Measurements from ENCODE around the gene USP10.
A peak's percentile ranks its signal among the peaks of the same experiment; 100 is the strongest.

USP10 gene

DNA sequence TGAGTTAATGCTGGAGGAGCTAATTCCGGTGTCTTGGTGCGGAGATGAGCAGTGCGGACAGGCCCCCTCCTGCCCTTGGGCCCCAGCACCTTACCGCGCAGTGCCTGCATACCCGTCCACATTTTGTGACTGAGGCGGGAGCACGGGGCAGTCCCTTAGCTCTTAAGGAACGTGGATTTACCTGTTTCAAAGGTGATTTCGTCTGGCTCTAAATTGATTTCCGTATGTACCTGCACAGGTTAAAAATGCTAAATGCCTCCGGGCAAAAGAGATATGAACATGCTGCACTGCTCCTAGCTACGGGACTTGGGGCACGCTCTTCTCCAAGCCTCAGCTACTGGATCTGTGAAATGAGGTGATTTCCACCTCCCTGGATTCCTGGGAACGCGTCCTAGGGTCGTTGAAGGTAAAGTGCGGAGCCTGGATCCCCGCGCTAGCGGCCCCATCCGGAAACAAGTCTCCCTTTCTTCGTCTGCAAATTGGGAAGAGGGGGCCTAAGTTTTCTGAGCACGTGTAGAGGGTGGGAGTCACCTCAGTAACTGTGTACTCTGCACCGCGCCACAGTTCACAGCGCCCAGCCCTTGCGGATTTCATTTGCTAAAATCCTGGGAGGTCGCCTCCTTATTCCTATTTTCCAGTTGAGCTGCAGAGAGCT lies 119.3 kb downstream of the USP10 start:
- ChIA-PET CTCF (interaction anchor here (0.5 kb wide), 1 partner anchor 62 kb away, joined by 4 read pairs; no protein-coding TSS in a partner anchor), POLR2A (no interaction called here)
- DNase-seq: no peak
- Histone ChIP-seq H3K27me3 (replicated peaks in 2 of 5; ENCODE audit: control insufficient read depth in 4 of 5, insufficient read depth in 5 of 5, low read length in 4 of 5) (peaks cover 0 to 52% (median 26%) of the 10 kb centered on the region in 5 experiments), H3K36me3 (ENCODE audit: control insufficient read depth in 4 of 4, insufficient read depth in 4 of 4, low read length in 3 of 4) (no peaks in the 10 kb centered on the region), H3K9me3 (ENCODE audit: control extremely low read depth in 1 of 5, control insufficient read depth in 4 of 5, insufficient read depth in 2 of 5, low read depth in 1 of 5, low read length in 4 of 5) (no peaks in the 10 kb centered on the region), H3K4me1 (ENCODE audit: control extremely low read depth in 1 of 4, control insufficient read depth in 4 of 4, insufficient read depth in 4 of 4, low read length in 3 of 4) (peaks cover 0 to 12% (median 11%) of the 10 kb centered on the region in 4 experiments), H3K27ac (ENCODE audit: insufficient read depth in 1 of 2, low read depth in 1 of 2, low read length in 2 of 2, poor library complexity in 1 of 2, severe bottlenecking in 2 of 2) (no peak overlapping the region), H3K4me3 (ENCODE audit: control insufficient read depth in 1 of 7, extremely low read depth in 1 of 7, insufficient read depth in 4 of 7, low read depth in 2 of 7, low read length in 6 of 7) (peak overlapping the region in 4 of 7 experiments; percentile 37 to 62 (median 58))
- 53% methylated on average over 29 of the region's 29 CpGs for WGBS (ENCODE audit: insufficient coverage)

DNA sequence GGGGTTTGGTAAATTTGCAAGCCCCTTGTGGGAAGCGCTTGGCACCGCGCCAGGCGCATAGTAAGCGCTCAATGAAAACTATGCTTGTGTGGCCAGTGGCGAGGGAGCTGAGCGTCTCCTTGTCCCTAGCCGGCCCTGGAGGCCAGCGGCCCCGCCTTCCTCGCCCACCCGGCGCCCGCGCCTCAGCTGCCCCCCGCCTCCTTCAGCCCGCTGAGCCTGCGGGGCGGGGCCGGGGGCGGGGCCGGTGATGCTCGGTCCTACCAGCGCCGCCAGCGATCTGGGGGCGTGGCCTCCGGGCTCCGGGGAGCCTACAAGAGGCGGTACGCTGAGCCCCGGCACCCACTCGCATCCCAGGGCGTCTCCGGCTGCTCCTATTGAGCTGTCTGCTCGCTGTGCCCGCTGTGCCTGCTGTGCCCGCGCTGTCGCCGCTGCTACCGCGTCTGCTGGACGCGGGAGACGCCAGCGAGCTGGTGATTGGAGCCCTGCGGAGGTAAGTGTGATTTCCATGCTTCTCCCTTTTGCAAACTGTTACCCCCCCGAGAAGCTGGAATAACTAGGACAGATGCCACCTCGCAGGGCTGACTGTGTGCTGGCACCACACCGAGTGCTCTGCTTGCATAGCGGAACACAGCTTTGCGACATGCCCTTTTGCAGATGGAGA lies 120.0 kb downstream of the USP10 start, which contains the start of gene CRISPLD2:
Gene CRISPLD2 (plus strand): TSS at position 342 of the 661 bp plus-strand sequence. CDS start 18,511 bp downstream, outside the sequence.
- CTCF ChIA-PET: interaction anchor here (1.1 kb wide), 1 partner anchor 66 kb away, joined by 4 read pairs; no protein-coding TSS in a partner anchor
- no peaks in the 10 kb centered on the region for H3K36me3 ChIP-seq (ENCODE audit: control insufficient read depth in 4 of 4, insufficient read depth in 4 of 4, low read length in 3 of 4)
- POLR2A ChIA-PET: no interaction called here
- H3K27me3 ChIP-seq (replicated peaks in 2 of 5; ENCODE audit: control insufficient read depth in 4 of 5, insufficient read depth in 5 of 5, low read length in 4 of 5): peaks cover 0 to 52% (median 28%) of the 10 kb centered on the region in 5 experiments
- peak within 1 kb of the TSS in 6 of 7 experiments; percentile 37 to 70 (median 54) for H3K4me3 ChIP-seq (ENCODE audit: control insufficient read depth in 1 of 7, extremely low read depth in 1 of 7, insufficient read depth in 4 of 7, low read depth in 2 of 7, low read length in 6 of 7)
- H3K9me3 ChIP-seq (ENCODE audit: control extremely low read depth in 1 of 5, control insufficient read depth in 4 of 5, insufficient read depth in 2 of 5, low read depth in 1 of 5, low read length in 4 of 5): no peaks in the 10 kb centered on the region
- peak; percentile 90 to 95 (median 94) for DNase-seq
- H3K27ac ChIP-seq (ENCODE audit: insufficient read depth in 1 of 2, low read depth in 1 of 2, low read length in 2 of 2, poor library complexity in 1 of 2, severe bottlenecking in 2 of 2): no peak within 1 kb of the TSS
- H3K4me1 ChIP-seq (ENCODE audit: control extremely low read depth in 1 of 4, control insufficient read depth in 4 of 4, insufficient read depth in 4 of 4, low read length in 3 of 4): peaks cover 0 to 12% (median 11%) of the 10 kb centered on the region in 4 experiments
- WGBS (ENCODE audit: insufficient coverage): 2% methylated on average over 46 of the region's 53 CpGs

DNA sequence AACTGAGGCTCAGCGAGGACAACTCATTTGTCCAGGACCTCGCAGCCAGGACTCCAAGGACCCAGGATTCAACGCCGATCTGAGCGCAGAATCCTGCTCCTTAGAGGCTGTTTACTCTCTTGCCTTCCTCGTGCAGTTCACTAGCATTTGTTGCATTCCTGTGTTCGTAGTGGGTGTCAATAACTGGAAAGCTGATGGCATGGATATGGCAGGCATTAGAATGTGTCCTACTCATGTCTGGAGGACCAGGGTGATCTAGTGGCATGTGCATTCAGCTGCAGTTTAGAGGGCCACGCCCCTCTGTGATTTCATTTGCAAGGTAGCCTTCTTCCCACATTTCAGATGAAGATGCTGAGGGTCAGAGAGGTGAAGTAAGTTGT lies 120.5 kb downstream of the USP10 start:
- no peak for DNase-seq
- WGBS (ENCODE audit: insufficient coverage): 64% methylated on average over 6 of the region's 8 CpGs
- CTCF ChIA-PET: interaction anchor here (1.1 kb wide), 1 partner anchor 66 kb away, joined by 4 read pairs; no protein-coding TSS in a partner anchor
- Histone ChIP-seq H3K4me3 (ENCODE audit: control insufficient read depth in 1 of 7, extremely low read depth in 1 of 7, insufficient read depth in 4 of 7, low read depth in 2 of 7, low read length in 6 of 7) (peak overlapping the region in 5 of 7 experiments; percentile 37 to 70 (median 55)), H3K27ac (ENCODE audit: insufficient read depth in 1 of 2, low read depth in 1 of 2, low read length in 2 of 2, poor library complexity in 1 of 2, severe bottlenecking in 2 of 2) (no peak overlapping the region), H3K9me3 (ENCODE audit: control extremely low read depth in 1 of 5, control insufficient read depth in 4 of 5, insufficient read depth in 2 of 5, low read depth in 1 of 5, low read length in 4 of 5) (no peaks in the 10 kb centered on the region), H3K4me1 (ENCODE audit: control extremely low read depth in 1 of 4, control insufficient read depth in 4 of 4, insufficient read depth in 4 of 4, low read length in 3 of 4) (peaks cover 0 to 12% (median 11%) of the 10 kb centered on the region in 4 experiments), H3K36me3 (ENCODE audit: control insufficient read depth in 4 of 4, insufficient read depth in 4 of 4, low read length in 3 of 4) (no peaks in the 10 kb centered on the region), H3K27me3 (replicated peaks in 2 of 5; ENCODE audit: control insufficient read depth in 4 of 5, insufficient read depth in 5 of 5, low read length in 4 of 5) (peaks cover 0 to 52% (median 26%) of the 10 kb centered on the region in 5 experiments)
- POLR2A ChIA-PET: no interaction called here

DNA sequence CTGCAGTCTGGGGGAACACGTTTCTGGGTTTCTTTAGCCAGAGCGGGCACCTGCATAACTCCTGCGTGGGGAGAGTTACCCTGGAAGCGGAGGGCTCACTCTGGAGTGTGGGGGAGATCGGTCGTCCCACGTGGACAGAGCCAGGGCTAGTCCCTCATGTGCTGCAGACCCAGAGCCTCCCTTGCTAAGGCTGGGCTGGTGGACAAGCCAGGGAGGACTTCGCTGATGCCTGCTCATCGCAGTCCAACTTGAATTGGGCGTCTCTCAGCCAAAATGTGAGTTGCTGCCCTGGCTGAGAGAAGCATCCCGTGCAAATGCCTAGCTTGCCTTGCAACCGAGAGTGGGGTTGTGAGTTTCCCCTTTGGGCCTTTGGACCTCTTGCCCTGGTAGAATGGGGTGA lies 121.0 kb downstream of the USP10 start:
- no peak for DNase-seq
- ChIA-PET CTCF (interaction anchor here (1.1 kb wide), 1 partner anchor 67 kb away, joined by 4 read pairs; no protein-coding TSS in a partner anchor), POLR2A (no interaction called here)
- 86% methylated on average over 11 of the region's 12 CpGs for WGBS (ENCODE audit: insufficient coverage)
- H3K27me3 ChIP-seq (replicated peaks in 2 of 5; ENCODE audit: control insufficient read depth in 4 of 5, insufficient read depth in 5 of 5, low read length in 4 of 5): peaks cover 0 to 49% (median 24%) of the 10 kb centered on the region in 5 experiments
- no peak overlapping the region for H3K27ac ChIP-seq (ENCODE audit: insufficient read depth in 1 of 2, low read depth in 1 of 2, low read length in 2 of 2, poor library complexity in 1 of 2, severe bottlenecking in 2 of 2)
- H3K4me1 ChIP-seq (ENCODE audit: control extremely low read depth in 1 of 4, control insufficient read depth in 4 of 4, insufficient read depth in 4 of 4, low read length in 3 of 4): peaks cover 0 to 12% (median 11%) of the 10 kb centered on the region in 4 experiments
- peak overlapping the region in 1 of 7 experiments; percentile 52 for H3K4me3 ChIP-seq (ENCODE audit: control insufficient read depth in 1 of 7, extremely low read depth in 1 of 7, insufficient read depth in 4 of 7, low read depth in 2 of 7, low read length in 6 of 7)
- H3K9me3 ChIP-seq (ENCODE audit: control extremely low read depth in 1 of 5, control insufficient read depth in 4 of 5, insufficient read depth in 2 of 5, low read depth in 1 of 5, low read length in 4 of 5): no peaks in the 10 kb centered on the region
- no peaks in the 10 kb centered on the region for H3K36me3 ChIP-seq (ENCODE audit: control insufficient read depth in 4 of 4, insufficient read depth in 4 of 4, low read length in 3 of 4)

DNA sequence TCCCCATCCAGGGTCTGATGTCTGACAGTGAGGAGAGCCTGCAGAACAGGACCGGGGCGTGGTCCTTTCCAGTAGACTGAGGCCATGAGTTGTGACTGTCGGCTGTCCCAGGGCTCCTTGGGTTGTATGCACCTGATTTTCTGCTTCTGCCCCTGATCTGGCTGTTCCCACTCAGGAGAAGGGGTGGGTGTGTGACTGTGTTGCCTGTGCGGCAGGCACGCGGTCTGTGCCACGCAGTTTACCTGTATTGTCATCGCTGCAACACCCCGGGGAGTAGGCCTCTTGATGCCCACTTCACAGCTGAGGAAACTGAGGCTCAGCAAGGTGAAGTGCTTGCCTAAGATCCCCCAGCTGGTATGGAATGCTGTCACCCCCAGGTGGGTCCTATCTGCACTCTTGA lies 121.4 kb downstream of the USP10 start:
- Histone ChIP-seq H3K4me1 (ENCODE audit: control extremely low read depth in 1 of 4, control insufficient read depth in 4 of 4, insufficient read depth in 4 of 4, low read length in 3 of 4) (peaks cover 0 to 12% (median 11%) of the 10 kb centered on the region in 4 experiments), H3K9me3 (ENCODE audit: control extremely low read depth in 1 of 5, control insufficient read depth in 4 of 5, insufficient read depth in 2 of 5, low read depth in 1 of 5, low read length in 4 of 5) (no peaks in the 10 kb centered on the region), H3K36me3 (ENCODE audit: control insufficient read depth in 4 of 4, insufficient read depth in 4 of 4, low read length in 3 of 4) (no peaks in the 10 kb centered on the region), H3K4me3 (ENCODE audit: control insufficient read depth in 1 of 7, extremely low read depth in 1 of 7, insufficient read depth in 4 of 7, low read depth in 2 of 7, low read length in 6 of 7) (no peak overlapping the region), H3K27ac (ENCODE audit: insufficient read depth in 1 of 2, low read depth in 1 of 2, low read length in 2 of 2, poor library complexity in 1 of 2, severe bottlenecking in 2 of 2) (no peak overlapping the region), H3K27me3 (replicated peaks in 2 of 5; ENCODE audit: control insufficient read depth in 4 of 5, insufficient read depth in 5 of 5, low read length in 4 of 5) (peaks cover 0 to 49% (median 24%) of the 10 kb centered on the region in 5 experiments)
- POLR2A ChIA-PET: no interaction called here
- 93% methylated on average over 9 of the region's 9 CpGs for WGBS (ENCODE audit: insufficient coverage)
- no peak for DNase-seq
- CTCF ChIA-PET: interaction anchor here (1.1 to 1.2 kb wide), 2 partner anchors 19 to 62 kb away, joined by 3 read pairs; no protein-coding TSS in a partner anchor

DNA sequence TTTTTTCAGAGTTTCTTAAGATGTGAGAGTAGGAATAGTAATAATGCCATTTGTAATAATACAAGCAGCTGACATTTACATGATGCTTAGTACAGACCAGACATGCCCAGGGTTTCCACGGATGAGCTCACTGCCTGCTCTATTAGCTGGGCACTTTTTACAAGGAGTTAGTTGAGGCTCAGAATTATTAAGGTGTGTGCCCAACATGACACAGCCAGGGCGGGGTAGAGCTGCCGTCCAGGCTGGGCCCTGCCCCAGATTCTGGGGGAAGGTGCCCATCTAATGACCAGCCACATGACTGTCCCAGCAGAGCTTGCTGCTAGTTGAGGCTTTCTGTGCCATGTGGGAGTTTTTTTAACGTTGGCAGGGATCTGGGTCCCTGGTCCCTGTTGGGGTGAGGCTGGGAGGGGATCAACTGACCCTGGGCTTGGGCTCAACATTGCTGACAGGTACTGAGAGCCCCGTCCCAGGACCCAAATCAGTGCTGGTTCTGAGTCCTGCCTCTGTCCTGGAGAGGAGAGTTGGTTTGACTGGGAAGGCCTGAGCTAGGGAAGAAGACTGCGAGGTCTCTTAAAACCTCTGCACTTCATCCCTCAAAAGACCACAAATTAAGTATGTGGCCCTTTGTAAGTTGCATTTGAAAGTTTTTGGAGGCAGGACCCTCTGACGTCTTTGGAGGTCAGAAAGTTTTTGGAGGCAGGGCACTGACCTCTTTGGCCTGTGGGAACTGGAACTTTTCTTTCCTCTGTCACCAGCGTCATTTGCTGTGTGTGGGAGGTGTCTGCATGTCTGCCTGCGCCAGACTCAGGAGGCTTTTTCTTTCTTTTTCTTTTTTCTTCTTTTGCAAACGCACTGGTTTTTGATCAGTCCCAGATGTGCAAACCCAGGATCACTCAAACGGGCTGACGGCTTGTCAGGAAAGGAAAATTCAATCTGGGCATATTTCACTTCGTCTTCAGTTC lies 122.2 kb downstream of the USP10 start:
- CTCF ChIA-PET: interaction anchor here (1.1 to 1.2 kb wide), 2 partner anchors 18 to 63 kb away, joined by 3 read pairs; no protein-coding TSS in a partner anchor
- 89% methylated on average over 10 of the region's 13 CpGs for WGBS (ENCODE audit: insufficient coverage)
- DNase-seq: no peak
- Histone ChIP-seq H3K36me3 (ENCODE audit: control insufficient read depth in 4 of 4, insufficient read depth in 4 of 4, low read length in 3 of 4) (no peaks in the 10 kb centered on the region), H3K4me1 (ENCODE audit: control extremely low read depth in 1 of 4, control insufficient read depth in 4 of 4, insufficient read depth in 4 of 4, low read length in 3 of 4) (peaks cover 0 to 12% (median 11%) of the 10 kb centered on the region in 4 experiments), H3K27me3 (replicated peaks in 2 of 5; ENCODE audit: control insufficient read depth in 4 of 5, insufficient read depth in 5 of 5, low read length in 4 of 5) (peaks cover 0 to 48% (median 24%) of the 10 kb centered on the region in 5 experiments), H3K9me3 (ENCODE audit: control extremely low read depth in 1 of 5, control insufficient read depth in 4 of 5, insufficient read depth in 2 of 5, low read depth in 1 of 5, low read length in 4 of 5) (no peaks in the 10 kb centered on the region), H3K27ac (ENCODE audit: insufficient read depth in 1 of 2, low read depth in 1 of 2, low read length in 2 of 2, poor library complexity in 1 of 2, severe bottlenecking in 2 of 2) (no peak overlapping the region), H3K4me3 (ENCODE audit: control insufficient read depth in 1 of 7, extremely low read depth in 1 of 7, insufficient read depth in 4 of 7, low read depth in 2 of 7, low read length in 6 of 7) (no peak overlapping the region)
- POLR2A ChIA-PET: interaction anchor here (0.7 kb wide), 1 partner anchor 45 kb away, joined by 3 read pairs; no protein-coding TSS in a partner anchor
